OCI-LY3 (cell line): ENCODE measurements around the gene HADH.

Source experiments
- EZH2phosphoT487 ChIP-seq: fragments of 200-600 bp; shearing (Covaris generic); IDR thresholded peaks from 2 replicates; pipeline ENCODE4 v1.6.1; 2018; ENCODE audit warnings: antibody characterized with exemption, mixed run types, low read depth
- TF ChIP-seq, protein P1 (sequence below): fragments of 200-600, 300-600 bp; sonication (generic); IDR thresholded peaks from 2 replicates; pipeline ENCODE4 v1.5.1; 2014; ENCODE audit warnings: antibody characterized with exemption, low read length, low read depth

DNA sequence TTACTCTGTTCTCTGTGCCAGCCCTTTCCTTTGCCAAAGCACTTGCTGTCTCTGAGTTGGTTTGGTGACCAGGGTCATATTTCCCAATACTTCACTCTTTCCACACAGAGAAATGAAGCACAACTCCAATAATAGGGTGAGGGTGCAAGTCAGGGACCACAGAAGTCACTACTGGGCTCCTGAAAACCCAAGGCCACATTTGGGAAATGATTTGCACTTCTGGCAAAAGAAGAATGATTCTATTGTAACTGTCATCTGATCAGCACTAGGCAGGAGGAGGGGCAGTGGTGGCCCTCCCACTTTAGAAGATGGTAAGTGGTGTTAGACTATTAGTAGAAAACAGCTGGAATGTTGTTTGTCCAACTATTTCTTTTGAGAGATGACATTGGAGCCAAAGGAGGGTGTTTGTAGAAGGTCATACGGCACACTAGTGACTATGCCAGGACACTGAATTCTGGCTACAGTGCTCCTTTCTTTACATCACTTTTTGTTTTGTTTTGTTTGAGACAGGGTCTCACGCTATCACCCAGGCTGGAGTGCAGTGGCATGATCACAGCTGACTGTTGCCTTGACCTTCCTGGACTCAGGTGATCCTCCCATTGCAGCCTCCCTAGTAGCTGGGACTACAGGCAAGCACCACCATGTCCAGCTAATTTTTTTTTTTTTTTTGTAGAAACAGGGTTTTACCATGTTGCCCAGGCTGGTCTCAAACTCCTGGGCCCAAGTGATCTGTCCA is 10.8 kb upstream of the HADH start:
- TF ChIP-seq, protein P1, sequence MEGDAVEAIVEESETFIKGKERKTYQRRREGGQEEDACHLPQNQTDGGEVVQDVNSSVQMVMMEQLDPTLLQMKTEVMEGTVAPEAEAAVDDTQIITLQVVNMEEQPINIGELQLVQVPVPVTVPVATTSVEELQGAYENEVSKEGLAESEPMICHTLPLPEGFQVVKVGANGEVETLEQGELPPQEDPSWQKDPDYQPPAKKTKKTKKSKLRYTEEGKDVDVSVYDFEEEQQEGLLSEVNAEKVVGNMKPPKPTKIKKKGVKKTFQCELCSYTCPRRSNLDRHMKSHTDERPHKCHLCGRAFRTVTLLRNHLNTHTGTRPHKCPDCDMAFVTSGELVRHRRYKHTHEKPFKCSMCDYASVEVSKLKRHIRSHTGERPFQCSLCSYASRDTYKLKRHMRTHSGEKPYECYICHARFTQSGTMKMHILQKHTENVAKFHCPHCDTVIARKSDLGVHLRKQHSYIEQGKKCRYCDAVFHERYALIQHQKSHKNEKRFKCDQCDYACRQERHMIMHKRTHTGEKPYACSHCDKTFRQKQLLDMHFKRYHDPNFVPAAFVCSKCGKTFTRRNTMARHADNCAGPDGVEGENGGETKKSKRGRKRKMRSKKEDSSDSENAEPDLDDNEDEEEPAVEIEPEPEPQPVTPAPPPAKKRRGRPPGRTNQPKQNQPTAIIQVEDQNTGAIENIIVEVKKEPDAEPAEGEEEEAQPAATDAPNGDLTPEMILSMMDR, result no peak
- no peak for TF ChIP-seq EZH2phosphoT487
